ENCODE results near the gene BAHCC1.
A peak's percentile ranks its signal among the peaks of the same experiment; 100 is the strongest.

Gene BAHCC1

GRCh38 chr17:81371910-81372760 lies 23.1 kb upstream of the BAHCC1 start:
- no peak overlapping the region for H3K4me3 ChIP-seq (ENCODE audit: low read depth, low read length)
- TF ChIP-seq CTCF (IDR thresholded peaks at IDR 0.05; ENCODE audit: low read depth, low read length) = peak; percentile 54

GRCh38 chr17:81373536-81374160 lies 21.6 kb upstream of the BAHCC1 start:
- H3K4me3 ChIP-seq (ENCODE audit: low read depth, low read length) = no peak overlapping the region
- TF ChIP-seq CTCF (IDR thresholded peaks at IDR 0.05; ENCODE audit: low read depth, low read length) = no peak

GRCh38 chr17:81374890-81375289 lies 20.4 kb upstream of the BAHCC1 start:
- no peak for TF ChIP-seq CTCF (IDR thresholded peaks at IDR 0.05; ENCODE audit: low read depth, low read length)
- H3K4me3 ChIP-seq (ENCODE audit: low read depth, low read length) = no peak overlapping the region

- no peak for TF ChIP-seq CTCF (IDR thresholded peaks at IDR 0.05; ENCODE audit: low read depth, low read length)
- no peak overlapping the region for H3K4me3 ChIP-seq (ENCODE audit: low read depth, low read length)
These were observed 18.1 kb upstream of the BAHCC1 start for GRCh38 chr17:81376946-81377714.

- no peak overlapping the region for H3K4me3 ChIP-seq (ENCODE audit: low read depth, low read length)
- no peak for TF ChIP-seq CTCF (IDR thresholded peaks at IDR 0.05; ENCODE audit: low read depth, low read length)
These were observed 16.2 kb upstream of the BAHCC1 start for GRCh38 chr17:81378941-81379511.

- TF ChIP-seq CTCF (IDR thresholded peaks at IDR 0.05; ENCODE audit: low read depth, low read length) = no peak
- H3K4me3 ChIP-seq (ENCODE audit: low read depth, low read length) = no peak overlapping the region
These were observed 15.7 kb upstream of the BAHCC1 start for GRCh38 chr17:81379523-81379942.

Measured in WI38 (cell line).